Pancreas (tissue), 10 donors: ENCODE measurements around the gene SAA2. TPM values are rescaled to one million over a fixed set of nuclear protein-coding genes. Genes with fewer than 3 reads are reported as not detected.

ENCODE experiments used
- ATAC-seq, 4 donors: fragments of 200-7000 bp; cut with Tn5 transposase; one replicate each; pipeline versions ENCODE4 v1.8.0 to v1.9.1; 2020; ENCODE audit warnings: mild to moderate bottlenecking in 4 of 4, moderate library complexity in 4 of 4
- DNase-seq, 6 donors: peaks; one replicate each; pipeline ENCODE4 v3.0.0-alpha.2; 2020
- FAIRE-seq: peaks from 2 replicates; lab custom pipeline; 2012; peaks lifted over from hg19 to GRCh38; lab: Jason Lieb, UNC
- H3K27ac ChIP-seq, 4 donors: fragments of 200-600 bp; sonication (generic); 1 replicate in 3 of 4; 2 replicates in 1 of 4; pipeline versions ENCODE4 v1.5.0 to v1.8.0; 2020
- H3K27me3 ChIP-seq, 4 donors: fragments of 200-600 bp; one replicate each; pipeline ENCODE4 v1.8.0; 2021
- H3K36me3 ChIP-seq, 3 donors: fragments of 200-600 bp; sonication (generic) in 1 of 3; one replicate each; pipeline versions ENCODE4 v1.5.0 to v1.8.0; 2020 to 2021
- H3K4me1 ChIP-seq, 3 donors: fragments of 200-600 bp; one replicate each; pipeline ENCODE4 v1.8.0; 2021
- H3K4me3 ChIP-seq, 4 donors: fragments of 200-600 bp; sonication (generic) in 2 of 4; one replicate each; pipeline versions ENCODE4 v1.5.0 to v1.8.0; 2020 to 2021
- H3K9me3 ChIP-seq, 4 donors: fragments of 200-600 bp; one replicate each; pipeline ENCODE4 v1.8.0; 2021
- CTCF ChIP-seq, 4 donors: fragments of 200-600 bp; sonication (generic) in 3 of 4; IDR thresholded peaks; one replicate each; pipeline versions ENCODE4 v1.5.0 to v1.8.0; 2021; ENCODE audit warnings: antibody characterized with exemption in 4 of 4
- WGBS, 2 donors: extraction: QIAGEN DNeasy Blood & Tissue Kit; methylation state at CpG; one replicate each; pipeline ENCODE4 v1.1.7; 2013; 5-methylcytosine and 5-hydroxymethylcytosine counted together
- intact Hi-C, 3 donors: fragments of 100-400 bp; cut with DNase I; formaldehyde crosslinking; loops; one replicate each; pipeline versions ENCODE4 v1.11.1 to v1.14.2; 2022
- polyA plus RNA-seq, 2 donors: library from polyadenylated mRNA; stranded (reverse); fragments of 200-250 nt; gene quantifications; one replicate each; pipeline ENCODE4 v1.2.3, GENCODE V29; 2013
- total RNA-seq, 6 donors: library from RNA; stranded (reverse); fragmentation: NEBNext Ultra II Directional in 4 of 6; extraction: Animal tissue kit (Norgen Biotek cat#: 25700) in 4 of 6; gene quantifications; one replicate each; pipeline versions ENCODE4 v1.2.1 to v1.2.4, GENCODE V29; 2021 to 2023
- donor health status: healthy with polysubstance abuse.
- donor health status: DM: no; HTN: no; CAD: no; lungs with moderate emphysema.
- donor health status: DM: no; HTN: no; CAD: no.
- donor health status: control.
- donor health status: control.
- donor health status: Bipolar disorder and iron deficiency.
- donor health status: DM: yes; HTN: yes; CAD: no.
- donor health status: DM: no; HTN: no; CAD: no.
- donor health status: DM: no; HTN: no; CAD: no.
- donor health status: DM: yes; HTN: yes; CAD: no.

SAA2 gene
- total and polyA plus RNA-seq, 8 donors: 0.49 to 22.0 (median 8.1) TPM; not detected in 2

DNA sequence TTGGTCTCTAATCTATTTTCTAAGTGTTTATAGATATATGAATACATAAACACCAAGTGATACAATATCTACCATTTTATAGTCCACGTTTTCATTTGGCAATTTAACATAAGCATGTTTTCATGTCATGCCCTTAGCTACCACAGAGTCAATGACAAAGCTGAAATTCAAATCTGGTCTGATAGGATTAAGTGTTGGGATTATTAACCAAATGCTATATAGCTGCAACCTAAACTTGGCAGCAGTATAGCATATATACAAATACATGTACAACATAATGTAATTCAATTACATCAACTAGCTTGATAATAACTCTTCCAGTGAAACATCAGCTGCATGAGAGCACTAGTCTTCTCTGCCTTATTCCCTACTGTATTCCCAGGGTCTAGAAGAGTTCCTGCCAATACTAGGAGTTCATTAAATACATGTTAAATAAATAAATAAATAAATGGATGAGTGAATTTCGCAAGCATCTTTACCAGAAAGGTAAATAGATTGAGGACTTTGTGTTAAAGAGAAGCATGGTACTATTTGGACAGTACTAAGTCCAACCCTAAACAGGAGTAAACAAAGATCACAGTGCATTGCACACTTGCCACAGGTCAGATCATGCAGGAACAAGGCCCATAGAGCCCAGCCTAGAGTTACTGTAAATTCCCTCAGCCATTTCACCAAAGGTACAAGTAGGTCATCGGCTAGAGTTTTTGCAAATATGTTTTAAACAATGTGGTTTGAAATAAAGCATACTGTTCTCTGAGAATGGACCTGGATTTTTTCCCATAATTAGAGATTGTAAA lies 24.7 kb downstream of the SAA2 start:
- Histone ChIP-seq H3K27ac (no peak overlapping the region), H3K4me3 (no peak overlapping the region), H3K36me3 (no peaks in the 10 kb centered on the region), H3K27me3 (no peaks in the 10 kb centered on the region), H3K9me3 (no peaks in the 10 kb centered on the region), H3K4me1 (no peaks in the 10 kb centered on the region)
- DNase-seq: no peak
- no peak for ATAC-seq
- WGBS, 2 donors: 41 to 66% methylated on average over 3 of the region's 3 CpGs
- TF ChIP-seq CTCF (IDR thresholded peaks at IDR 0.05): no peak
- intact Hi-C loops: no loop called here
- no peak for FAIRE-seq

DNA sequence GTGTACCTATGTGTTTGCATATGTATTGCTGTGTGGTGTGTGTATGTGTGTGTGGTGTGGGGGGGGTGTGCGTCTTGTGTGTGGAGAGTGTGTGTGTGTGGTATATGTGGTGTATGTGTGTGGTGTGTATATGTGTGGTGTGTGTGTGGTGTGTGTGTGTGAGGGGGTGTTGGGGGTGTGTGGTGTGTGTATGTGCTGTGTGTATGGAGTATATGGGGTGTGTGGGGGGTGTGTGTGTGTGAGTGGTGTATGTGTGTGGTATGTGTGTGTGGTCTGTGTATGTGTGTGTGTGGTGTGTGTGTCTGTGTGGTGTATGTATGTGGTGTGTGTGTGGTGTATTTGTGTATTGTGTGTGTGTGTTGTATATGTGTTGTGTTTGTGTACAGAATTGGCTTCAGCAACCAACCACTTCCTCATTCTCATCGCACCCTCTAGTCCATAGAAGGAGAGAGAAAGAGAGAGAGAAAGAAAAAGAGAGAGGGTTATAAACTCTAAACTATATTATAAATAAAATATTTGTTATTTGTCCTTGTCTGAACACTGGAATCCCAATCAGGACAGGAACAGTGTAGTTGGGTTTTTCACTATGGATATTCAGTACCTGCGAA lies 25.6 kb downstream of the SAA2 start:
- Histone ChIP-seq H3K4me1 (no peaks in the 10 kb centered on the region), H3K27me3 (no peaks in the 10 kb centered on the region), H3K36me3 (no peaks in the 10 kb centered on the region), H3K4me3 (no peak overlapping the region), H3K27ac (no peak overlapping the region), H3K9me3 (no peaks in the 10 kb centered on the region)
- DNase-seq: no peak
- intact Hi-C loops: no loop called here
- no peak for TF ChIP-seq CTCF (IDR thresholded peaks at IDR 0.05)
- no peak for ATAC-seq
- WGBS, 2 donors: 82 to 89% methylated on average over 3 of the region's 3 CpGs
- FAIRE-seq: no peak

DNA sequence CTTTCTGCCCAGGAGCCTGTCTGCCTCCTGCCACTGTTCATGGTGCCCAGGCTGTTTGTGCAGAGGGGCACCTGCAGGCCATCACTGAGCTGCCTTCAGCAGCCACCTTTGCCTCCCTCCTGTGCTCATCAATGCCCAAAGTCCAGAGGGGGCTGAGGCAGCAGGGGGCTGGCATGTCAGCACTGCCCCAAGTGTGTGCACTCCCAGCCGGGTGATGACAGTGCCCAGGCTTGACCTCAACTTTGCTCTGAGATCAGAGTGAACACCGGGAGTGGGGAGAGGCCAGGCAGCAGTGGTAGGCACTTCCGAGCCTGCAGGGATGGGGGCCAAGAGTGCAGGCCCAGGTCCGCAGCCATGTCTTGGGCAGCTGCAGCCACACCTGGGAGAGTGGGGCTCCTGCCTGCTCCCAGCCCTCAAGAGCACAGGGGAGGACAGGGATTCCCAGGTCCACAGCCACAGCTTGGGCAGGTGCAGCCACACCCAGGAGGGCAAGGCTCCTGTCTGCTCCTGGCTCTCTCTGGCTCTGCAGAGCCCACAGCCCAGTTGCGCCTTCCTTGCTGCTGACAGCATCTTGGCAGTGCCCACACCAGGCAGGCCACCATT lies 27.1 kb downstream of the SAA2 start:
- Histone ChIP-seq H3K4me1 (no peaks in the 10 kb centered on the region), H3K4me3 (no peak overlapping the region), H3K9me3 (no peaks in the 10 kb centered on the region), H3K27me3 (no peaks in the 10 kb centered on the region), H3K27ac (no peak overlapping the region), H3K36me3 (no peaks in the 10 kb centered on the region)
- DNase-seq (peak in 1 of 6 donors; percentile 27), FAIRE-seq (no peak), ATAC-seq (no peak)
- no peak for TF ChIP-seq CTCF (IDR thresholded peaks at IDR 0.05)
- WGBS, 2 donors: 63 to 89% methylated on average over 5 of the region's 5 CpGs
- intact Hi-C loops: no loop called here

- DNase-seq (peak in 1 of 6 donors; percentile 40), FAIRE-seq (no peak), ATAC-seq (no peak)
- Histone ChIP-seq H3K27me3 (peaks cover 0 to 3% (median 0%) of the 10 kb centered on the region in 4 donors), H3K4me3 (no peak overlapping the region), H3K9me3 (no peaks in the 10 kb centered on the region), H3K4me1 (no peaks in the 10 kb centered on the region), H3K27ac (no peak overlapping the region), H3K36me3 (no peaks in the 10 kb centered on the region)
- intact Hi-C loops: no loop called here
- WGBS, 2 donors: 21 to 25% methylated on average over 33 of the region's 33 CpGs
- no peak for TF ChIP-seq CTCF (IDR thresholded peaks at IDR 0.05)
These were observed 39.4 kb downstream of the SAA2 start for GRCh38 chr11:18209058-18209457.
